Measurements from ENCODE around the gene ZNF385B.

- TF ChIP-seq CTCF (IDR thresholded peaks at IDR 0.05; ENCODE audit: insufficient read depth, low read length, poor library complexity, severe bottlenecking) (no peak), EZH2phosphoT487 (conservative IDR thresholded peaks at IDR 0.05; ENCODE audit: low read length) (no peak)
These were observed 289.7 kb downstream of the ZNF385B start for GRCh38 chr2:179571721-179572120.
